GM10266 (cell line): ENCODE measurements around the gene REEP5.
"Not testable (repeated sequence)": the region's sequence is repeated elsewhere in the genome, so short reads cannot be mapped to it uniquely, and the experiment has no call there.

ENCODE experiments used
- DNase-seq: peaks from one replicate; pipeline ENCODE4 v3.0.0; 2012; ENCODE audit errors: extremely low spot score
- CTCF ChIP-seq: IDR thresholded peaks from 2 replicates; pipeline ENCODE4 v1.5.1; 2012; ENCODE audit warnings: mild to moderate bottlenecking, low read depth; ENCODE audit not compliant: control insufficient read depth, insufficient read depth; ENCODE audit errors: missing control alignments

Gene REEP5

GRCh38 chr5:112960315-112960714 lies 38.3 kb upstream of the REEP5 start:
- no peak for TF ChIP-seq CTCF
- no peak for DNase-seq

DNA sequence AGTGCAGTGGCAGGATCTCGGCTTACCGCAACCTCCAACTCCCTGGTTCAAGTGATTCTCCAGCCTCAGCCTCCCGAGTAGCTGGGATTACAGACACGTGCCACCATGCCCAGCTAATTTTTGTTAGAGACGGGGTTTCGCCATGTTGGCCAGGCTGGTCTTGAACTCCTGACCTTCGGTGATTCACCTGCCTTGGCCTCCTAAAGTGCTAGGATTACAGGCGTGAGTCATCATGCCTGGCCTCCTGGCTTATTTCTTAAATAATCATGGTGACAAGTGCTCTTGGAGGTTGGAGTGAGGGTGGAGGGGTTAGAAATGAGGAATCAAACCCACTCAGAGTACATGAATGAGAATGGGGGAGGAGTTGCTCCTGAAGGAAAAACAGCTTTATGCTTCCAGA lies 37.8 kb upstream of the REEP5 start:
- DNase-seq = not testable (repeated sequence)

DNA sequence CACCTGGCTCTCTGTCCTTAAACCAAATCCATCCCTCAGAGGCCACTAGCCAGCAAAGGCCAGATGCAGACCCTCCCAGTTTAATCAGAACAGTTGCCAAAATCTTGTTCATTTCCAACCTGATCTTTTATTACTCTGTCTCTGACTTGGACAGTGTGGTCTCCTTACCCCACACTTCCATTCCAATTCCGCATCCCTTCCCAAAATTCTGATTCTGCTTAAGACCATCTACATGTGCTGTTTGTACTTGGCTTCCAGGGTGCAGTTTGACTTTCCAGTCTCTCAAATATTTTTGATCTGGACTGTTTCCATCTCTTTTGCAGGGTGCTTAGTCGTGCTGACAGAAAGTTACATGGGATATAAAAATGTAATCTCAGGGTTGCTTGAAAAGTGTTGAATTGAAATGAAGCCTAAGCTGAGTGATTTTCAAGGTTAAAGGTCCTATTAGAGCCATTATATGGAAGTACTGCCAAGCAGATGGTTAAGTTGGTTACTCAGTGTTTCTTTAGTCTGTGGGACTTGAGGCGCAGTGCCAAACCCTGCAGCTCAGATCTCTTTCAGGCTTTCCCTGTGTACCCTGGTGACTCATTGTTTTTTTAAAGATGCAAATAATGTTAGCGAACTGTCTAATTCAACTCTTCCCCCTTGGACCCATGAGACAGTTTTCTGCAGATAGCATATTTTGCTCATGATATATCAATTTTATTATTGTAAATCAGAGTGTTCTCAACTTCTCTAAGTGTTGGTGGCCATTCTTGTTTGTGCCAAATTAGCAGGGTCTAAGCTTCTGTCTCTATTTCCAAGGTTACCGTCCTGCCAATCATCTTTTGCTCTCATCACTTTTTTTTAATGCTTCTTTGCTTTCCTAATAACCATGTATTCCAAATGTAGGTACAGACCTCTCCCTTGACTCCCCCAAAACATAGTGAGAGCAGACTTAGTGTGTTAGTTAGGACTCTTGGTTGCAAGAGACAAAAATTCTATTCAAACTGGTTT lies 36.4 kb upstream of the REEP5 start:
- TF ChIP-seq CTCF = no peak
- peak; percentile 53 for DNase-seq

DNA sequence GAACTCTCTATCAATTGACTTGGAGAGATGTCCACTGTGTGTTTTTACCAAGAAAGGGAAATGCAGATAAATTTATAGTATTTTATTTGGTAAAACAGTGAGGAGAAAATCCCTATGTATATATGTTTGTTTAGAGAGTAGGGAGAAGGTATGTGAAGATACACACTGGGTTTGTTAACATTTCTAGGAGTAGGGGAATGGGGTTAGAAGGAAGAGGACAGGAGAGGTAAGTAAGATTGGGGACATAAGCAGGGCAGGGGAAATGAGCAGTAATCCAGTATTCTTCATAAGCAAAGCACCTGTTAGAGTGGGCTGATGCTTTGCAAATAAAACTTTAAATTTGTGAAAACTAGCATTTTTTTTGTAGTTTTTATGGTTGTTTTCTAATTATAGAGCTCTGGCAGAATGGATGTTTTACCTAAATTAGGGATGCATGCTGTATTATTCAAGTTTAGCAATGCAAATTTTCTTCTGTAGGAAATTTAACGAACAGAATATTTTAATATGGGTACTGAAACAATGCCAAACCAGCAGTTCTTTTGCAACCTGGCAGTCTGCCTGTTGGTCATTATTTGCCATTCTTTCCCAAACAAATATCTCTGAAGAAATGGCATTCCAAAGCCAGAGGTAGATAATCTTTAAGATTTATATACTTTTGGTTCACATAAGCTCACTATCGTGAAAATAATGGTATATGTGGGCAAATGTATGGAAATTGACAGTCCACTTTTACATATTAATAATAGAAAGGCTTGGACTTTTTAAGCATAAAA lies 35.2 kb upstream of the REEP5 start:
- no peak for TF ChIP-seq CTCF
- DNase-seq = no peak

- no peak for TF ChIP-seq CTCF
These were observed 34.6 kb upstream of the REEP5 start for GRCh38 chr5:112956606-112957005.

GRCh38 chr5:112951124-112951702 lies 29.2 kb upstream of the REEP5 start:
- DNase-seq = no peak
- no peak for TF ChIP-seq CTCF

More at GRCh38 chr5:112956606-112957005, 34.6 kb upstream of the REEP5 start:
- no peak for DNase-seq

DNA sequence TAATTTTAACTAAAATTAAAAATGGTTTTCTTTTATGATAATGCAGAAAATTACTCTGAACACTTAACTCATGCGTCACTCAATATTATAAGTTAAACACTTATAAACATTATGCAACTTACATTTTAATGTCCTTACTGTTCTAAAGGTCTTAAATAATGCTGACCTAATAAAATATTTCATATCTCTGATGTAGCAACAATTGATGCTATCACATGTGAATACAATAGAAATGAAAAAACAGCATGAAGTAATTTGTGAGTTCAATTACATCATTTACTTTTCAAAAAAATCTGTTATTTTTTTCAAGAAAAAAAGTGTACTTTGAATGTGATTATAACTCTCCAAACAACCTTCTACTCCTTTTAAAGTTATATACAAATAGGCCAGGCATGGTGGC lies 26.4 kb upstream of the REEP5 start:
- DNase-seq = no peak
- TF ChIP-seq CTCF = no peak
